ENCODE measurements around the gene FOXN1.

The FOXN1 gene

GRCh38 chr17:28475151-28475900 lies 30.8 kb upstream of the FOXN1 start:
- in situ Hi-C loops (cut with HindIII; ENCODE audit: low pct_ligation_motif_present, low pct_unique_long_range_greater_than_20kb, low sequenced_read_pairs): no loop called here
- no peak for DNase-seq

GRCh38 chr17:28476076-28476865 lies 29.9 kb upstream of the FOXN1 start:
- in situ Hi-C loops (cut with HindIII; ENCODE audit: low pct_ligation_motif_present, low pct_unique_long_range_greater_than_20kb, low sequenced_read_pairs): no loop called here
- DNase-seq: no peak

- in situ Hi-C loops (cut with HindIII; ENCODE audit: low pct_ligation_motif_present, low pct_unique_long_range_greater_than_20kb, low sequenced_read_pairs): no loop called here
Measured at GRCh38 chr17:28477928-28478327, 28.2 kb upstream of the FOXN1 start.

GRCh38 chr17:28478712-28479615 lies 27.2 kb upstream of the FOXN1 start:
- DNase-seq: peak; percentile 33

More at GRCh38 chr17:28477928-28478327, 28.2 kb upstream of the FOXN1 start:
- no peak for DNase-seq

GRCh38 chr17:28480278-28480677 lies 25.9 kb upstream of the FOXN1 start:
- in situ Hi-C loops (cut with HindIII; ENCODE audit: low pct_ligation_motif_present, low pct_unique_long_range_greater_than_20kb, low sequenced_read_pairs): no loop called here

More at GRCh38 chr17:28478712-28479615, 27.2 kb upstream of the FOXN1 start:
- in situ Hi-C loops (cut with HindIII; ENCODE audit: low pct_ligation_motif_present, low pct_unique_long_range_greater_than_20kb, low sequenced_read_pairs): no loop called here

GRCh38 chr17:28480799-28481571 lies 25.2 kb upstream of the FOXN1 start:
- DNase-seq: no peak
- in situ Hi-C loops (cut with HindIII; ENCODE audit: low pct_ligation_motif_present, low pct_unique_long_range_greater_than_20kb, low sequenced_read_pairs): no loop called here

More at GRCh38 chr17:28480278-28480677, 25.9 kb upstream of the FOXN1 start:
- DNase-seq: no peak

- in situ Hi-C loops (cut with HindIII; ENCODE audit: low pct_ligation_motif_present, low pct_unique_long_range_greater_than_20kb, low sequenced_read_pairs): no loop called here
- DNase-seq: no peak
Measured at GRCh38 chr17:28482551-28483199, 23.5 kb upstream of the FOXN1 start.

- no peak for DNase-seq
- in situ Hi-C loops (cut with HindIII; ENCODE audit: low pct_ligation_motif_present, low pct_unique_long_range_greater_than_20kb, low sequenced_read_pairs): no loop called here
Measured at GRCh38 chr17:28484296-28484695, 21.9 kb upstream of the FOXN1 start.

GRCh38 chr17:28485049-28485448 lies 21.1 kb upstream of the FOXN1 start:
- DNase-seq: no peak
- in situ Hi-C loops (cut with HindIII; ENCODE audit: low pct_ligation_motif_present, low pct_unique_long_range_greater_than_20kb, low sequenced_read_pairs): no loop called here

GRCh38 chr17:28487881-28488532 lies 18.1 kb upstream of the FOXN1 start:
- no peak for DNase-seq
- in situ Hi-C loops (cut with HindIII; ENCODE audit: low pct_ligation_motif_present, low pct_unique_long_range_greater_than_20kb, low sequenced_read_pairs): no loop called here

GRCh38 chr17:28488533-28489276 lies 17.4 kb upstream of the FOXN1 start:
- in situ Hi-C loops (cut with HindIII; ENCODE audit: low pct_ligation_motif_present, low pct_unique_long_range_greater_than_20kb, low sequenced_read_pairs): no loop called here
- DNase-seq: peak; percentile 12

GRCh38 chr17:28491286-28491685 lies 14.9 kb upstream of the FOXN1 start:
- no peak for DNase-seq
- in situ Hi-C loops (cut with HindIII; ENCODE audit: low pct_ligation_motif_present, low pct_unique_long_range_greater_than_20kb, low sequenced_read_pairs): no loop called here

GRCh38 chr17:28491860-28492259 lies 14.3 kb upstream of the FOXN1 start:
- DNase-seq: no peak
- in situ Hi-C loops (cut with HindIII; ENCODE audit: low pct_ligation_motif_present, low pct_unique_long_range_greater_than_20kb, low sequenced_read_pairs): no loop called here

- no peak for DNase-seq
- in situ Hi-C loops (cut with HindIII; ENCODE audit: low pct_ligation_motif_present, low pct_unique_long_range_greater_than_20kb, low sequenced_read_pairs): no loop called here
Measured at GRCh38 chr17:28492352-28493310, 13.5 kb upstream of the FOXN1 start.

- no peak for DNase-seq
Measured at GRCh38 chr17:28493460-28493859, 12.7 kb upstream of the FOXN1 start.

More at GRCh38 chr17:28493460-28493859, 12.7 kb upstream of the FOXN1 start:
- in situ Hi-C loops (cut with HindIII; ENCODE audit: low pct_ligation_motif_present, low pct_unique_long_range_greater_than_20kb, low sequenced_read_pairs): no loop called here
